ENCODE measurements around the gene RASGRF2.
"Not testable (repeated sequence)": the region's sequence is repeated elsewhere in the genome, so short reads cannot be mapped to it uniquely, and the experiment has no call there.

RASGRF2 gene

GRCh38 chr5:81247441-81247972 lies 287.3 kb downstream of the RASGRF2 start:
- DNase-seq: no peak

GRCh38 chr5:81249240-81249639 lies 289.1 kb downstream of the RASGRF2 start:
- no peak for DNase-seq

- no peak for DNase-seq
Observed at GRCh38 chr5:81250004-81250403, 289.8 kb downstream of the RASGRF2 start.

DNA sequence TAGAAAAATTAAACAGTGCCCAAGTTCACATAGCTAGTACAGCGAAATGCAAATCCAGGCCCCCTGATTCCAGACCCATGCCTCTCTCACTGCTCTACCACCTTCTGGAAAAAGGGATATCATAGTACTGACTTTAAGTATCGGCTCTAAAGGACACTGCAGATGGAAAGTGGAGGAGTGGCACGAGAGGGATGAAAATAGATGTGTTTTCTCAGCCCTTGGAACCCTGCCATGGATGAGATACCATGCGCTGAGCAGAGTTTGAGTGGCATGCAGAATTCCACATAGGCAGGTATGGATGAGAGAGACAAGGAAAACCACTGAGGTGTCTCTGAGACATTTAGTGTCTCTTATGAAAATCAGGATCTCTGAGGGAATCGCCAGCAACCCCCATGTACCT lies 291.8 kb downstream of the RASGRF2 start:
- no peak for DNase-seq

- no peak for DNase-seq
Observed at GRCh38 chr5:81252904-81253303, 292.7 kb downstream of the RASGRF2 start.

GRCh38 chr5:81253875-81254274 lies 293.7 kb downstream of the RASGRF2 start:
- no peak for DNase-seq

DNA sequence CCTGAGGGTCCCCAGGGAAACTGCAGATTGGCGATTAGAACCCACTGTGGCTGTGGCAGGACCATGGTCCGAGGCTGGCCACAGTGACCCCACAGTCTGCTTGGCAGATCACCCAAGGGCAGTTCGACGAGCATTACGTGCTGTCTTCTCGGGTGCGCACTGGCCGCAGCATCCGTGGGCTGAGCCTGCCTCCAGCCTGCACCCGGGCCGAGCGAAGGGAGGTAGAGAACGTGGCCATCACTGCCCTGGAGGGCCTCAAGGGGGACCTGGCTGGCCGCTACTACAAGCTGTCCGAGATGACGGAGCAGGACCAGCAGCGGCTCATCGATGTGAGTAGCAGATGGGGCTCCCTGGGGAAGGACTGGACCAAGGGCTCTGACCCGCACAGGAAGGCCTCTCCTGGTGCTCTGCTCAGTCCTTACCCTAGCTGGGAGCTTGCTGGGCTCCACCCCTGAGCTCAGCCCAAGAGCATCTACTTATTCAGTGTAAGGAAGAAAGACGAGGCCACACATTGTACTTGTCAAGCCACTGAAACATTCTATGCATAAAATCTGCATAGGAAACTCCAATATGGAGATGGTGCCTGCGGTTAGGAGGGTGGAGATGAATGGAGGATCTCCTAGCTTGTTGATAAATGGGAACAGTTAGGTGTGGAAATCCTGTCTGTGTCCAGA lies 294.9 kb downstream of the RASGRF2 start:
- DNase-seq: no peak

DNA sequence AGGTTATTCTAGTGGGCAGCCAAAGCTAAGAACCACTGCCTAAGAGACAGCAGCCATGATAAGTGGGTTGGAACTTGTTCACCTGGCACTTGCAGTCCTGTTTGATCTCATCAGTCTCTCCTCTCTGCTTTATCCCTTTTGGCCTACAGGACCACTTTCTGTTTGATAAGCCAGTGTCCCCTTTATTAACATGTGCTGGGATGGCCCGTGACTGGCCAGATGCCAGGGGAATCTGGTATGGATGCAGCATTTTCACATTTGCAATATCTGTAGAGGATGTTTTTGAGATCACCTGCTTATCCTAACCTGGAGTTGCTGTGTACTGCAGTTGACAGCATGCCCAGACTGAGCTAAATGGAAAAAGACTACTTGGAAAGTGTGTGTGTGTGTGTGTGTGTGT lies 296.6 kb downstream of the RASGRF2 start:
- no peak for DNase-seq

- DNase-seq: not testable (repeated sequence)
Observed at GRCh38 chr5:81262796-81263195, 302.6 kb downstream of the RASGRF2 start.

- DNase-seq: no peak
Observed at GRCh38 chr5:81265101-81265500, 304.9 kb downstream of the RASGRF2 start.

- DNase-seq: no peak
Observed at GRCh38 chr5:81268521-81269196, 308.5 kb downstream of the RASGRF2 start.

GRCh38 chr5:81269751-81270393 lies 309.7 kb downstream of the RASGRF2 start:
- DNase-seq: no peak

DNA sequence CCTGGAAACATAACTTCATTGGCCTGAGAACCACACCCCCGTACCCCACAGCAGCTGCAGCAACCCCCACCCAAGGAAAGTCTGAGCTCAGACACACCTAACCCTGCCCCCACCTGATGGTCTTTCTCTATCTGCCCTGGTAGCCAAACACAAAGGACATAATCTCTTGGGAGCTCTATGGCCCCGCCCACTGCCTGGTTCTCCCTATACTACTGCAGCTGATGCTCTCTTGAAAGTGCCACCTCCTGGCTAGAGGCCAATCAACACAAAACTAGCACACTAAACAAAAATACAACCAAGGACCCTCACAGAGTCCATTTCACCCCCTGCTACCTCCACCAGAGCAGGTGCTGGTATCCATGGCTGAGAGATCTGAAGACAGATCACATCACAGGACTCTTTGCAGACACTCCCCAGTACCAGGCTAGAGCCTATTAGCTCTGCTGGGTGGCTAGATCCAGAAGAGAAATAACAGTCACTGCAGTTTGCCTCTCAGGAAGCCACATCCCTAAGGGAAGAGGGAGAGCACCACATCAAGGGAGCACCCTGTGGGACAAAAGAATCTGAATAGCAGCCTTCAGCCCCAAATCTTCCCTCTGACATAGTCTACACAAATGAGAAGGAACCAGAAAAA lies 310.3 kb downstream of the RASGRF2 start:
- DNase-seq: not testable (repeated sequence)

All from stimulated activated naive CD4-positive, alpha-beta T cell (primary cell).